ENCODE measurements around the gene HNRNPR. TPM values are rescaled to one million over a fixed set of nuclear protein-coding genes. Genes with fewer than 3 reads are reported as not detected.

Gene HNRNPR
- total and polyA plus RNA-seq, 9 of the 15 experiments (the other 6 are each of a cell fraction or from before 2014, with no cell fraction given), result 80.9 to 372 (median 301) TPM

DNA sequence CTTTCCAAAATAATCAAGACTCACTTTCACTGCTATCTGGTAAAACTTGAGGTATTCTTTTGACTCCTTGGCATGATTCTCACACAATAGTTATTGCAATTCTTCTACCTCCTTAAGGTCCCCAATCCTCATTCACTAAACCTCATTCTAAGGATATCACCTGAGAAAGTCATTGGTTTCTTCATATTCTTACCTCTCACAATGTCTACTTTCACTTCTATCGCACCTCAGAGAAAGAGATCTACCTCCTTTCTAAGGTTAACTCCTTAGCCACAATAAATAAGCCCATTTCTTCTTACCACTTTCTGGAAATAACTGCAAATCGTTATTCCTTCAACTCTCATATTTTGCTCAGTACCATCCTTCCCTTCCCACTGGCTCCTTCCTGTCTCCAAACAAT lies 18.7 kb downstream of the HNRNPR start:
- POLR2A ChIA-PET, result interaction anchor here (0.9 to 1.4 kb wide), 4 partner anchors 9 to 70 kb away, joined by 3 to 5 read pairs (median 4); partner anchors contain the start of gene HNRNPR
- no peak overlapping the region for H3K4me2 ChIP-seq (ENCODE audit: insufficient read depth, low read length)
- CTCF ChIA-PET (ENCODE audit: low intra/inter-chr PET ratio), result no interaction called here
- H3K9me1 ChIP-seq (ENCODE audit: control insufficient read depth, insufficient read depth, low read length), result no peaks in the 10 kb centered on the region
- H3K4me3 ChIP-seq, result no peak overlapping the region
- no peak for TF ChIP-seq CHD2 (IDR thresholded peaks at IDR 0.05; ENCODE audit: low read depth, low read length)
- TF ChIP-seq POU5F1 (IDR thresholded peaks at IDR 0.05; ENCODE audit: borderline replicate concordance, low read depth, low read length, partially characterized antibody), result no peak
- TF ChIP-seq LEF1 (IDR thresholded peaks at IDR 0.05), result no peak
- TF ChIP-seq POLR2A (conservative IDR thresholded peaks at IDR 0.05), result 0 out of 2 replicates have a peak, but pooled peaks have one; percentile 33
- TF ChIP-seq, protein P1, sequence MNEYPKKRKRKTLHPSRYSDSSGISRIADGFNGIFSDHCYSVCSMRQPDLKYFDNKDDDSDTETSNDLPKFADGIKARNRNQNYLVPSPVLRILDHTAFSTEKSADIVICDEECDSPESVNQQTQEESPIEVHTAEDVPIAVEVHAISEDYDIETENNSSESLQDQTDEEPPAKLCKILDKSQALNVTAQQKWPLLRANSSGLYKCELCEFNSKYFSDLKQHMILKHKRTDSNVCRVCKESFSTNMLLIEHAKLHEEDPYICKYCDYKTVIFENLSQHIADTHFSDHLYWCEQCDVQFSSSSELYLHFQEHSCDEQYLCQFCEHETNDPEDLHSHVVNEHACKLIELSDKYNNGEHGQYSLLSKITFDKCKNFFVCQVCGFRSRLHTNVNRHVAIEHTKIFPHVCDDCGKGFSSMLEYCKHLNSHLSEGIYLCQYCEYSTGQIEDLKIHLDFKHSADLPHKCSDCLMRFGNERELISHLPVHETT (CRISPR knock-in tag; conservative IDR thresholded peaks at IDR 0.05 in 1 of 2, IDR thresholded peaks at IDR 0.05 in 1 of 2), result no peak
- TF ChIP-seq DPF2 (IDR thresholded peaks at IDR 0.05), result no peak
- 93% methylated on average over 2 of the region's 2 CpGs for WGBS (ENCODE audit: insufficient coverage, low coverage, missing lambda C conversion rate)
- no peaks in the 10 kb centered on the region for H4K20me1 ChIP-seq (replicated peaks; ENCODE audit: control insufficient read depth, insufficient read depth, low read length)
- H3K9ac ChIP-seq (ENCODE audit: insufficient read depth in 1 of 2, low read depth in 2 of 2, low read length in 2 of 2), result no peak overlapping the region
- H3K27me3 ChIP-seq (ENCODE audit: control insufficient read depth in 2 of 2, insufficient read depth in 2 of 2, low read length in 2 of 2), result no peaks in the 10 kb centered on the region
- H3K79me2 ChIP-seq (ENCODE audit: control insufficient read depth, insufficient read depth, low read length), result peaks cover 67% of the 10 kb centered on the region
- peaks cover 84% of the 10 kb centered on the region for H3K36me3 ChIP-seq (ENCODE audit: control insufficient read depth, insufficient read depth, low read length)
- BruUV-seq (replicated peaks), result no TSS peak
- FAIRE-seq (no peak), DNase-seq (ENCODE audit: extremely low read depth in 1 of 4, low spot score in 3 of 4) (no peak), ATAC-seq (no peak)
- intact Hi-C loops (cut with micrococcal nuclease), result loop anchor here (5.0 kb wide), 1 partner anchor 77 kb away; no protein-coding TSS in a partner anchor
- H2AFZ ChIP-seq (ENCODE audit: low read depth, low read length), result no peak overlapping the region
- no peaks in the 10 kb centered on the region for H3K9me3 ChIP-seq (replicated peaks; ENCODE audit: control insufficient read depth, insufficient read depth, low read depth, low read length)
- H3K27ac ChIP-seq (ENCODE audit: extremely low read depth, low read depth, low read length), result no peak overlapping the region
- in situ Hi-C loops (cut with MboI), result no loop called here
- no peaks in the 10 kb centered on the region for H3K4me1 ChIP-seq (replicated peaks in 1 of 2; ENCODE audit: control insufficient read depth in 2 of 2, insufficient read depth in 2 of 2, low read length in 2 of 2)

Data from K562 (cell line).